ENCODE data around the gene LCP1.
"Not testable (repeated sequence)": the region's sequence is repeated elsewhere in the genome, so short reads cannot be mapped to it uniquely, and the experiment has no call there.

The LCP1 gene

GRCh38 chr13:46181840-46182490 is at the start of gene LCP1:
Gene LCP1 (minus strand): TSS chr13:46182177. CDS start chr13:46159662, 22,515 bp downstream.
- DNase-seq (ENCODE audit: low read depth in 2 of 2), result peak; percentile 39 to 58

GRCh38 chr13:46229251-46229650 is 47.3 kb upstream of the LCP1 start:
- no peak for DNase-seq (ENCODE audit: low read depth in 2 of 2)

GRCh38 chr13:46220234-46220633 is 38.3 kb upstream of the LCP1 start:
- DNase-seq (ENCODE audit: low read depth in 2 of 2), result not testable (repeated sequence)

- DNase-seq (ENCODE audit: low read depth in 2 of 2), result not testable (repeated sequence)
These were observed 32.8 kb upstream of the LCP1 start for GRCh38 chr13:46214741-46215140.

GRCh38 chr13:46213242-46213641 is 31.3 kb upstream of the LCP1 start:
- DNase-seq (ENCODE audit: low read depth in 2 of 2), result no peak

- DNase-seq (ENCODE audit: low read depth in 2 of 2), result peak; percentile 61 to 77
These were observed 29.7 kb upstream of the LCP1 start, which contains the start of gene LRRC63 for GRCh38 chr13:46211483-46212351. Gene LRRC63 (plus strand): TSS chr13:46211928. CDS start chr13:46213035, 1,107 bp downstream.

GRCh38 chr13:46211116-46211482 is 29.1 kb upstream of the LCP1 start:
- DNase-seq (ENCODE audit: low read depth in 2 of 2), result no peak

GRCh38 chr13:46210362-46211083 is 28.5 kb upstream of the LCP1 start:
- DNase-seq (ENCODE audit: low read depth in 2 of 2), result no peak

- DNase-seq (ENCODE audit: low read depth in 2 of 2), result no peak
These were observed 25.9 kb upstream of the LCP1 start for GRCh38 chr13:46207828-46208227.

- DNase-seq (ENCODE audit: low read depth in 2 of 2), result no peak
These were observed 24.2 kb upstream of the LCP1 start for GRCh38 chr13:46206143-46206542.

- DNase-seq (ENCODE audit: low read depth in 2 of 2), result no peak
These were observed 21.0 kb upstream of the LCP1 start for GRCh38 chr13:46202966-46203365.

GRCh38 chr13:46202188-46202795 is 20.3 kb upstream of the LCP1 start:
- DNase-seq (ENCODE audit: low read depth in 2 of 2), result no peak

GRCh38 chr13:46198696-46199193 is 16.8 kb upstream of the LCP1 start:
- DNase-seq (ENCODE audit: low read depth in 2 of 2), result no peak

GRCh38 chr13:46197299-46198048 is 15.5 kb upstream of the LCP1 start:
- DNase-seq (ENCODE audit: low read depth in 2 of 2), result no peak

- DNase-seq (ENCODE audit: low read depth in 2 of 2), result no peak
These were observed 13.0 kb upstream of the LCP1 start for GRCh38 chr13:46195016-46195415.

- no peak for DNase-seq (ENCODE audit: low read depth in 2 of 2)
These were observed 10.4 kb upstream of the LCP1 start for GRCh38 chr13:46192412-46192811.

GRCh38 chr13:46185634-46186033 is 3.7 kb upstream of the LCP1 start:
- DNase-seq (ENCODE audit: low read depth in 2 of 2), result no peak

- peak; percentile 55 to 62 for DNase-seq (ENCODE audit: low read depth in 2 of 2)
These were observed 2.3 kb upstream of the LCP1 start for GRCh38 chr13:46184277-46184699.

- DNase-seq (ENCODE audit: low read depth in 2 of 2), result no peak
These were observed 1.3 kb upstream of the LCP1 start for GRCh38 chr13:46183018-46183946.

GRCh38 chr13:46182491-46182877 is 507 bp upstream of the LCP1 start:
- DNase-seq (ENCODE audit: low read depth in 2 of 2), result no peak
